Activated T-helper 2 cell treated with anti-CD3 and anti-CD28 coated beads, Interferon-gamma antibody, Interleukin-2, Interleukin-4, amounts not matched to agents 10 μg/mL and 5 μg/mL and 100 μg/mL, durations not matched to agents 14 hours and 24 hours and 36 hours (primary cell): ENCODE results near the gene CHMP4A. TPM values are rescaled to one million over a fixed set of nuclear protein-coding genes. Genes with fewer than 3 reads are reported as not detected.

Source experiments
- DNase-seq: peaks from one replicate; pipeline ENCODE4 v3.0.0; 2021; ENCODE audit warnings: low spot score
- H3K27ac Mint-ChIP-seq: one replicate; pipeline ENCODE4 v1.8.0; 2021; ENCODE audit warnings: mixed read lengths
- H3K27me3 Mint-ChIP-seq: one replicate; pipeline ENCODE4 v1.8.0; 2021; ENCODE audit warnings: low read depth, mixed read lengths
- H3K36me3 Mint-ChIP-seq: one replicate; pipeline ENCODE4 v1.8.0; 2021; ENCODE audit warnings: low read depth, mixed read lengths
- H3K4me1 Mint-ChIP-seq: one replicate; pipeline ENCODE4 v1.8.0; 2021; ENCODE audit warnings: low read depth, mixed read lengths
- H3K4me3 Mint-ChIP-seq: one replicate; pipeline ENCODE4 v1.8.0; 2021; ENCODE audit warnings: low read depth, mild to moderate bottlenecking, moderate library complexity, mixed read lengths
- H3K9me3 Mint-ChIP-seq: one replicate; pipeline ENCODE4 v1.8.0; 2021; ENCODE audit warnings: mixed read lengths
- intact Hi-C: fragments of 100-400 bp; cut with micrococcal nuclease; formaldehyde crosslinking; loops from one replicate; pipeline ENCODE4 v1.15.1; 2023
- total RNA-seq: library from RNA; stranded (reverse); gene quantifications from 2 replicates; pipeline ENCODE4 v1.2.3, GENCODE V29; 2022

Gene CHMP4A
- total RNA-seq, 1 donor from 2014 or later = 80.0 TPM

DNA sequence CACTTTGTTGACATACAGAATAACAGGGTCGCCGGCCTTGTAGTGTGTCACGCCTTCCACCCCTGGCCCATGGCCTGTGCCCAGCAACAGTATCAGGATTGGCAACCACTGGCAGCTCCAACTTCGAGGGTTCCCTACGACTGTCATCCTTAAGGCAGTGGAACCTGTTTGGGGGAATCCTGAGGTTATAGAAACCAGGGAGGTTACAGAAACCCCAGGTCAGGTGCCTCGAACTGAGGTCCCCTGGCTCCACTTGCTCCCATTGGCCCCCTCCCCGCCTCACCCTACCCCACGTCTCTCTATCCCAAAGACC is 18.5 kb downstream of the CHMP4A start:
- Mint-ChIP-seq H3K9me3 (no peaks in the 10 kb centered on the region), H3K36me3 (peaks cover 49% of the 10 kb centered on the region), H3K4me3 (peak overlapping the region; percentile 98), H3K4me1 (peaks cover 40% of the 10 kb centered on the region), H3K27me3 (no peaks in the 10 kb centered on the region), H3K27ac (peak overlapping the region; percentile 97)
- no peak for DNase-seq
- intact Hi-C loops = loop anchor here (1.0 to 2.0 kb wide), 3 partner anchors 18 to 48 kb away; partner anchors contain the start of genes CHMP4A, GMPR2, NEDD8 and TINF2

GRCh38 chr14:24194186-24194872 is 19.0 kb downstream of the CHMP4A start:
- H3K27ac Mint-ChIP-seq = peak overlapping the region; percentile 97
- peak overlapping the region; percentile 98 for H3K4me3 Mint-ChIP-seq
- no peaks in the 10 kb centered on the region for H3K9me3 Mint-ChIP-seq
- H3K4me1 Mint-ChIP-seq = peaks cover 42% of the 10 kb centered on the region
- intact Hi-C loops = loop anchor here (2.0 kb wide), 1 partner anchor 48 kb away; the partner anchor contains the start of gene TINF2
- H3K27me3 Mint-ChIP-seq = no peaks in the 10 kb centered on the region
- no peak for DNase-seq
- H3K36me3 Mint-ChIP-seq = peaks cover 47% of the 10 kb centered on the region

- no peaks in the 10 kb centered on the region for H3K9me3 Mint-ChIP-seq
- H3K4me3 Mint-ChIP-seq = peak overlapping the region; percentile 13
- intact Hi-C loops = no loop called here
- peaks cover 41% of the 10 kb centered on the region for H3K36me3 Mint-ChIP-seq
- DNase-seq = no peak
- no peaks in the 10 kb centered on the region for H3K27me3 Mint-ChIP-seq
- peak overlapping the region; percentile 17 for H3K27ac Mint-ChIP-seq
- peaks cover 38% of the 10 kb centered on the region for H3K4me1 Mint-ChIP-seq
Observed at GRCh38 chr14:24192933-24193332, 20.4 kb downstream of the CHMP4A start.

GRCh38 chr14:24190416-24190815 is 22.9 kb downstream of the CHMP4A start:
- peaks cover 52% of the 10 kb centered on the region for H3K36me3 Mint-ChIP-seq
- H3K4me3 Mint-ChIP-seq = no peak overlapping the region
- H3K27me3 Mint-ChIP-seq = no peaks in the 10 kb centered on the region
- H3K27ac Mint-ChIP-seq = no peak overlapping the region
- intact Hi-C loops = no loop called here
- no peaks in the 10 kb centered on the region for H3K9me3 Mint-ChIP-seq
- no peak for DNase-seq
- H3K4me1 Mint-ChIP-seq = peaks cover 35% of the 10 kb centered on the region

- H3K4me1 Mint-ChIP-seq = peaks cover 29% of the 10 kb centered on the region
- H3K9me3 Mint-ChIP-seq = no peaks in the 10 kb centered on the region
- no peak overlapping the region for H3K4me3 Mint-ChIP-seq
- intact Hi-C loops = loop anchor here (2.0 kb wide), 2 partner anchors 43 to 75 kb away; partner anchors contain the start of genes DCAF11, NRL, PSME2 and RNF31
- no peak for DNase-seq
- no peaks in the 10 kb centered on the region for H3K27me3 Mint-ChIP-seq
- H3K36me3 Mint-ChIP-seq = peaks cover 58% of the 10 kb centered on the region
- H3K27ac Mint-ChIP-seq = no peak overlapping the region
Observed at GRCh38 chr14:24189460-24189859, 23.8 kb downstream of the CHMP4A start.

GRCh38 chr14:24189059-24189375 is 24.3 kb downstream of the CHMP4A start:
- intact Hi-C loops = loop anchor here (2.0 kb wide), 2 partner anchors 42 to 74 kb away; partner anchors contain the start of genes DCAF11, NRL, PSME2 and RNF31
- H3K36me3 Mint-ChIP-seq = peaks cover 61% of the 10 kb centered on the region
- no peaks in the 10 kb centered on the region for H3K27me3 Mint-ChIP-seq

DNA sequence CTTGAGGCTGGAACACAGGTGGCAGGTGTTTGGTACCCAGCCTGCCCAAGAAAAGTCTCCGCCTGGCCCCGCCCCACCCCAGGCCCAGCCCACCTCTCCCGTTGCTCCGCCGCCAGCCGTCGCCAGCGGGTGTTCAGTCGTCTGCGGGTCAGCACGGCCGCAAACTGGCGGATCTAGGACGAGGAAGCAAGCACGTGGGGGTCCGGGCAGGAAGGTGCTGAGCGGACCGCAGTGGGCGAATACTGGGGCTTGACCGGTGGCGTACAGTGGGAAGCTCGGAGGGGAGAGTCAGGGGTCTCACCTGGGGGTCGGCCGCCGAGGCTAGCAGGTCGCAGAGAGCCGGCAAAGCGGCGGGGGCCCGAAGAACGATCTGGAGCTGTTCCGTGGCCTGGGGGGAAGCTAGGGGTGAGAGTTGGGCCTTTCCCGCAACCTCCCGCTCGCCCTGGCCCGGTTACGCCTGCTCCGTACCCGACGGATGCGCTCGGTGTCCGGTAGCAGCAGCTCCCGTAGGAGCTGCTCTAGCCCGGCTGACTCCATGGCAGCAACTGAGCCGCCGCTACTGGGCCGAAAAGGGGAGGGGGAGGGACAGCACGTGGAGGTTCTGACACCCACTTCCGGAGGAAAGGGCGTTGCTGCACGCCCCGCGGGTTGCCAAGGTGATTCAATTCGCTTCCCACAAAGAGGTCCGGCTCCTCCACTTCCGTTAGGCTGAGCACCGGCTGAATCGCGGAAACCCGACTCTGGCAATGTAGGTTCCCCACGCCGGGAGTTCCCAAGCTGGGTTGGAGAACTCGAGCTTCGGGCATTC is 24.8 kb downstream of the CHMP4A start, which contains the start of gene IPO4:
Gene IPO4 (minus strand): TSS at position 566 of the 808 bp plus-strand sequence. CDS start 29 bp downstream, at position 537.
- Mint-ChIP-seq H3K4me1 (peaks cover 23% of the 10 kb centered on the region), H3K36me3 (peaks cover 64% of the 10 kb centered on the region), H3K4me3 (peak within 1 kb of the TSS; percentile 88), H3K27me3 (no peaks in the 10 kb centered on the region), H3K27ac (peak within 1 kb of the TSS; percentile 81), H3K9me3 (no peaks in the 10 kb centered on the region)
- intact Hi-C loops = loop anchor here (1.0 to 2.0 kb wide), 3 partner anchors 27 to 74 kb away; partner anchors contain the start of genes DCAF11, IRF9, NRL and PSME2
- DNase-seq = peak; percentile 93

More at GRCh38 chr14:24189059-24189375, 24.3 kb downstream of the CHMP4A start:
- peak overlapping the region; percentile 88 for H3K4me3 Mint-ChIP-seq
- H3K4me1 Mint-ChIP-seq = peaks cover 25% of the 10 kb centered on the region
- H3K9me3 Mint-ChIP-seq = no peaks in the 10 kb centered on the region
- DNase-seq = no peak
- peak overlapping the region; percentile 81 for H3K27ac Mint-ChIP-seq

- Mint-ChIP-seq H3K27me3 (no peaks in the 10 kb centered on the region), H3K36me3 (peaks cover 66% of the 10 kb centered on the region)
- intact Hi-C loops = no loop called here
Observed at GRCh38 chr14:24187539-24187915, 25.8 kb downstream of the CHMP4A start.

DNA sequence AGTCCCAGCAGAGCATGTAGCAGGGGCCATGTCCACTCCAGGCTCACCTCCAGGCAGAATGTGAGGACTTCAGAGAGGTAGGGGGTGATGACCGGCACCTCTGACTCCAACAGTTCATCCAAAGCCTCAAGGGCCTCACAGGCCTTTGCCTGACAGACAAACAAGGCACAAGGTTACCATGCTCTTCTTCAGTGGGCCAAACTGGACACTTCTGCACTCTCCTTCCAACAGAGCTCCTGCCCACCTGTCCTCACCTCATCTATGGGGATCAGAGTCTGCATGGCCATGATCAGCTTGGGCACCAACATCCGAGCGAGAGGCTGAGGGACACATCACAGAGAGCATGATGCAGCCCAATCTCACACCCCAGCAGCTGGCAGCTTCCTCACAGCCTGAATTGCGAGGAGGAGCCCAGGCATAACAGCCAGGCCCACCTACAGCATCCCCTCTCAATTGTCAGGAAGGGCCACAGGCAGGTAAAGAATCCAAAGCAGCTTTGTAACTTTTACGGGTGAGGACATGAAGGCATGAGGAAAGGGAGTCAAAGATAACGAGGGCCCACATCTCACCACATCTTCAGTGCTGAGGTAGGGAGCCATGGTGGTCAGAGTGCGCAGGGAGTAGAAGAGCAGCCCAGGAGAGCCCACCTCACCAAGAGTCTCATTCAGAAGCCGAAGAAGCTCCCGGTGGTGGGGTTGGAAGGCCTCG is 26.3 kb downstream of the CHMP4A start:
- no peak for DNase-seq
- H3K4me3 Mint-ChIP-seq = peak overlapping the region; percentile 88
- intact Hi-C loops = no loop called here

More at GRCh38 chr14:24187539-24187915, 25.8 kb downstream of the CHMP4A start:
- Mint-ChIP-seq H3K4me1 (peaks cover 17% of the 10 kb centered on the region), H3K4me3 (peak overlapping the region; percentile 88), H3K9me3 (no peaks in the 10 kb centered on the region), H3K27ac (peak overlapping the region; percentile 81)
- no peak for DNase-seq

GRCh38 chr14:24185741-24186140 is 27.5 kb downstream of the CHMP4A start:
- Mint-ChIP-seq H3K36me3 (peaks cover 70% of the 10 kb centered on the region), H3K4me1 (peaks cover 14% of the 10 kb centered on the region), H3K27me3 (no peaks in the 10 kb centered on the region), H3K27ac (no peak overlapping the region), H3K9me3 (no peaks in the 10 kb centered on the region), H3K4me3 (no peak overlapping the region)
- intact Hi-C loops = no loop called here
- DNase-seq = no peak

More for the DNA sequence above, 26.3 kb downstream of the CHMP4A start:
- Mint-ChIP-seq H3K27me3 (no peaks in the 10 kb centered on the region), H3K9me3 (no peaks in the 10 kb centered on the region), H3K4me1 (peaks cover 14% of the 10 kb centered on the region), H3K36me3 (peaks cover 66% of the 10 kb centered on the region), H3K27ac (no peak overlapping the region)

DNA sequence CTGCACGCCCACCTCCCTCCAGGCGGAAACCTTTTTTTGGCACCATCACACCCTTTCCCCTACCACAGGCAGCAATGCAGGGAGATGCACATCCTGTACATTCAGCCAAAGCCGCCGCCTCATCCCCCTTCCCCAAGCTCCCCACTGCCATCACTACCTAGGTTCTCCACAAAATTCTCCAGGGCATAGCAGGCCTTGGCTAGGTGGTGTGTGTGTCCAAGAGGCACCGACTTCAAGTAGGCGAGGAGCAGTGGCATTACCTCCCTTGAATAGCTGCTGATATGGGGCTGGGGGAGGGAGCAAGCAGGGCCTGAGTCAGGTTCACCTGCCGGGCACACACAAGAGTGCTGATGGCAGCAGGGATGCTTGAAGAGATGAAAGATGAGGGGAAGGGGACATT is 28.3 kb downstream of the CHMP4A start:
- H3K36me3 Mint-ChIP-seq = peaks cover 71% of the 10 kb centered on the region
- no peak overlapping the region for H3K4me3 Mint-ChIP-seq
- intact Hi-C loops = no loop called here
- H3K27ac Mint-ChIP-seq = no peak overlapping the region
- DNase-seq = no peak
- no peaks in the 10 kb centered on the region for H3K27me3 Mint-ChIP-seq
- H3K4me1 Mint-ChIP-seq = peaks cover 14% of the 10 kb centered on the region
- no peaks in the 10 kb centered on the region for H3K9me3 Mint-ChIP-seq

- H3K27ac Mint-ChIP-seq = no peak overlapping the region
- intact Hi-C loops = no loop called here
- peaks cover 11% of the 10 kb centered on the region for H3K4me1 Mint-ChIP-seq
- H3K9me3 Mint-ChIP-seq = no peaks in the 10 kb centered on the region
- H3K27me3 Mint-ChIP-seq = no peaks in the 10 kb centered on the region
- DNase-seq = no peak
- peaks cover 75% of the 10 kb centered on the region for H3K36me3 Mint-ChIP-seq
- no peak overlapping the region for H3K4me3 Mint-ChIP-seq
Observed at GRCh38 chr14:24184104-24184970, 29.0 kb downstream of the CHMP4A start.
